ENCODE data around the gene DLL4.

The DLL4 gene

DNA sequence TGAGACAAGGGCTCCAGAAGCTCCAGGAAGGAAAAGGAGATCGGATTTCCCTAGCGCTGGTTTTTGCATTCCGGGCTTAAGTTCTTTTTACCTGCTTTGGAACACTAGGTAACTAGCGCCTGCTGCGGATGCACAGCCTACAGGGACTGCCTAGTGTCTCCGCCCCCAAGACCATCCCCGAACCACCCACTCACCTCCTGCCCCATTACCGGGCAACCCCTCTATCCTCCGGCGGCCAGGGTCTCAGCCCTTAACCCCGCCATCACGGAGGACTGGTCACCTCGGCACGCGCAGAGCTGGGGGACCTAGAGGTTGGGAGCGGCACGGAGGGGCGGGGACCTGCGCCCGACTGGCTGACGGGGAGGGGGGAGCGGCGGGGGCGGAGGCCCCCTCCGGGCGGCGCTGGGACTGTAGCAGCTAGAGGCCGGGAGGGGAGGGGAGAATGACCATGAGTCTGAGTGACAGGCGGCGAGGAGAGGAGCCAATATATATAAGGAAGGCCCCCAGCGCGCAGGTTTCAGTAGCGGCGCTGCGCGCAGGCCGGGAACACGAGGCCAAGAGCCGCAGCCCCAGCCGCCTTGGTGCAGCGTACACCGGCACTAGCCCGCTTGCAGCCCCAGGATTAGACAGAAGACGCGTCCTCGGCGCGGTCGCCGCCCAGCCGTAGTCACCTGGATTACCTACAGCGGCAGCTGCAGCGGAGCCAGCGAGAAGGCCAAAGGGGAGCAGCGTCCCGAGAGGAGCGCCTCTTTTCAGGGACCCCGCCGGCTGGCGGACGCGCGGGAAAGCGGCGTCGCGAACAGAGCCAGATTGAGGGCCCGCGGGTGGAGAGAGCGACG lies at the start of gene DLL4:
DLL4 (plus strand) TSS at position 520 of the 839 bp plus-strand sequence. CDS start 329 bp downstream, outside the sequence.
- TF ChIP-seq, protein P1, sequence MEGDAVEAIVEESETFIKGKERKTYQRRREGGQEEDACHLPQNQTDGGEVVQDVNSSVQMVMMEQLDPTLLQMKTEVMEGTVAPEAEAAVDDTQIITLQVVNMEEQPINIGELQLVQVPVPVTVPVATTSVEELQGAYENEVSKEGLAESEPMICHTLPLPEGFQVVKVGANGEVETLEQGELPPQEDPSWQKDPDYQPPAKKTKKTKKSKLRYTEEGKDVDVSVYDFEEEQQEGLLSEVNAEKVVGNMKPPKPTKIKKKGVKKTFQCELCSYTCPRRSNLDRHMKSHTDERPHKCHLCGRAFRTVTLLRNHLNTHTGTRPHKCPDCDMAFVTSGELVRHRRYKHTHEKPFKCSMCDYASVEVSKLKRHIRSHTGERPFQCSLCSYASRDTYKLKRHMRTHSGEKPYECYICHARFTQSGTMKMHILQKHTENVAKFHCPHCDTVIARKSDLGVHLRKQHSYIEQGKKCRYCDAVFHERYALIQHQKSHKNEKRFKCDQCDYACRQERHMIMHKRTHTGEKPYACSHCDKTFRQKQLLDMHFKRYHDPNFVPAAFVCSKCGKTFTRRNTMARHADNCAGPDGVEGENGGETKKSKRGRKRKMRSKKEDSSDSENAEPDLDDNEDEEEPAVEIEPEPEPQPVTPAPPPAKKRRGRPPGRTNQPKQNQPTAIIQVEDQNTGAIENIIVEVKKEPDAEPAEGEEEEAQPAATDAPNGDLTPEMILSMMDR (IDR thresholded peaks at IDR 0.05; ENCODE audit: low read depth, low read length) = no peak
- peak within 1 kb of the TSS; percentile 39 to 43 for H3K4me3 ChIP-seq (replicated peaks in 1 of 2; ENCODE audit: low read depth in 2 of 2, low read length in 2 of 2)
- DNase-seq (ENCODE audit: low read depth in 2 of 2) = peak; percentile 36 to 44

DNA sequence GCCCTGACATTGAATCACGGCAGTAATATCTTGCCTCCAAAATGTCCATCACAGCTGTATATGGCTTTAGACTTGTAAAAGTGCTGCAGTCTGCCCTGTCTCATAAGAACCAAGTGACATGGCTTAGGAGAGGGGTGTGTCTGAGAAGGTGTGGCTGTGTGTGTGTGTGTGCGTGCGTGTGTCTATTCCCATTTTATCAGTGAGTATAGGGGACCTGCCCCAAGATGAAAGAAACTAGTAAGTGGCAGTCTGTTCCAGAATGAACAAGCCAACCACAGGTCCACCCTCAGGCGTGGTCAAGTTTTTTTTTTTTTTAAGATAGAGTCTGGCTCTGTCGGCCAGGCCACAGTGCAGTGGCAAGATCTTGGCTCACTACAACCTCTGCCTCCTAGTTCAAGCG lies 49.5 kb upstream of the DLL4 start:
- no peak overlapping the region for H3K4me3 ChIP-seq (replicated peaks in 1 of 2; ENCODE audit: low read depth in 2 of 2, low read length in 2 of 2)
- DNase-seq (ENCODE audit: low read depth in 2 of 2) = no peak
- TF ChIP-seq, protein P1 (IDR thresholded peaks at IDR 0.05; ENCODE audit: low read depth, low read length) = no peak

DNA sequence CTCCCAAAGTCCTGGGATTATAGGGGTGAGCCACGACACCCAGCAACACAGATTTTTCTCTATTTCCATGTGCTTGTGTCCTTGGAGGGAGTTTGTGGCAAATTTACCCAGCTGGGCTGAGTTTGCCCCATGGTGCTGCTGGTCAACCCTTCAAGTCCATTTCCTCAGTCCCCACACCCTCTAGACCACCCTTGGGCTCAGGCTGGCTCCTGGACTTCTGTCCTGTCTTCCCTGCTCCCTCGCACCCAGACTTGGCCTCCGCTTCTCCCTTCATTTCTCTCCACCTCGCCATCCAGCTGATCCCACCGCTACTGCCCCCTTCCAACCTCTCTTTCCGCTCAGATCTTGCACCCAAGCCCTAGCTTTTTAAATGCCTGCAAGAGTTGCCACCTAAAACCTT lies 47.8 kb upstream of the DLL4 start:
- DNase-seq (ENCODE audit: low read depth in 2 of 2) = no peak
- TF ChIP-seq, protein P1 (IDR thresholded peaks at IDR 0.05; ENCODE audit: low read depth, low read length) = no peak

DNA sequence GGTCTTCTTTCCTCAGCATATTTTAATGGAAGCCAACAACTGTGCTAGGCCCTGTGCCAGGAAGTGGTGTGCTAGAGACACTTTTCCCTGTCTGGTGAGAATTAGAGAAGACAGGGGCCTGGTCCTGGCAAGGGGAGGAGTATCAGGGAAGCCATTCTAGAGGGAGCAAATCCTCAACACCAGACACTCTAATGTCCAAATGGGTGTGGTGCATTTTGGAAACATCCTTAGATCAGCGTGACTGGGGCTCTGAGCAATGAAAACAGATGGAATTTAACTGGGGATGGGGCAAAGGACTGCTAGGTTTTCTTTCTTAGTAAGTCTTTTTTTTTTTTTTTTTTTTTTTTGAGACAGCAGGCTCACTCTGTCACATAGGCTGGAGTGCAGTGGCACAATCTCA lies 42.6 kb upstream of the DLL4 start:
- DNase-seq (ENCODE audit: low read depth in 2 of 2) = no peak
- TF ChIP-seq, protein P1 (IDR thresholded peaks at IDR 0.05; ENCODE audit: low read depth, low read length) = no peak
- H3K4me3 ChIP-seq (replicated peaks in 1 of 2; ENCODE audit: low read depth in 2 of 2, low read length in 2 of 2) = no peak overlapping the region

More for the DNA sequence above, 47.8 kb upstream of the DLL4 start:
- H3K4me3 ChIP-seq (replicated peaks in 1 of 2; ENCODE audit: low read depth in 2 of 2, low read length in 2 of 2) = no peak overlapping the region

DNA sequence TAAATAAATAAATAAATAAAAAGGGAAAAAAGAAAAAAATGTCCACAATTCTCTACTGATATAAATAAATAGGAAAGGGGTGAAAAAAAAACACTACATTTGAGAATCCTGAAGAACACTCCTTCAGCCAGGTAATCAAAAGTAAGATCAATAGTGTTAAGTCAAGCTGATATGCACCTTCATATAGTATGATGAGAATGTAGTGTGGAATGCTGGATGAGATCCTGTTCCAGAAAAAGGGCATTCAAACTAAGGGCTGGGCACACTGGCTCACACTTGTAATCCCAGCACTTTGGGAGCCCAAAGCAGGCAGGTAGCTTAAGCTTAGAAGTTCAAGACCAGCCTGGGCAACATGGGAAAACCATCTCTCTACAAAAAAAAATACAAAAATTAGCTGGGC lies 40.0 kb upstream of the DLL4 start:
- TF ChIP-seq, protein P1 (IDR thresholded peaks at IDR 0.05; ENCODE audit: low read depth, low read length) = no peak
- no peak overlapping the region for H3K4me3 ChIP-seq (replicated peaks in 1 of 2; ENCODE audit: low read depth in 2 of 2, low read length in 2 of 2)
- no peak for DNase-seq (ENCODE audit: low read depth in 2 of 2)

DNA sequence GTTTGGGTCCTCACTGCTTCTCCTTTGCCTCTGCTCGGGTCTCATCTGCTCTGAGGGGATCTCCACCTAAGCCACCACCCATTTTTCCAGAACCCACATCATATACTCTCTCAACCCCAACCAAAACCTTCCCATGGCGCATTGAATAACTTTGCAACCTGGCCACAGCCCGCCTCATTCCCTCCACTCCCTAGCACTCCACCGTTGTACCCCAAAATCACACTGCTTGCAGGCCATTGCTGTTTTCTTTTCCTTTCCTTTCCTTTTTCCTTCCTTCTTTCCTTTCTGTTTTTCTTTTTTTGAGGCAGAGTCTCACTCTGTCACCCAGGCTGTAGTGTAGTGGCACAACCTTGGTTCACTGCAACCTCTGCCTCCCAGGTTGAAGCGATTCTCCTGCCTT lies 38.0 kb upstream of the DLL4 start:
- no peak for DNase-seq (ENCODE audit: low read depth in 2 of 2)
- TF ChIP-seq, protein P1 (IDR thresholded peaks at IDR 0.05; ENCODE audit: low read depth, low read length) = no peak
- no peak overlapping the region for H3K4me3 ChIP-seq (replicated peaks in 1 of 2; ENCODE audit: low read depth in 2 of 2, low read length in 2 of 2)
